GM12892 (cell line): Measurements from ENCODE around the gene SGCD.

Experiments
- POLR2A ChIP-seq: IDR thresholded peaks from 2 replicates; pipeline ENCODE4 v1.6.1; 2011; ENCODE audit warnings: low read depth, low read length, control low read depth
- POLR2AphosphoS5 ChIP-seq: IDR thresholded peaks from 2 replicates; pipeline ENCODE4 v1.6.1; 2011; ENCODE audit warnings: low read depth, low read length, control low read depth

DNA sequence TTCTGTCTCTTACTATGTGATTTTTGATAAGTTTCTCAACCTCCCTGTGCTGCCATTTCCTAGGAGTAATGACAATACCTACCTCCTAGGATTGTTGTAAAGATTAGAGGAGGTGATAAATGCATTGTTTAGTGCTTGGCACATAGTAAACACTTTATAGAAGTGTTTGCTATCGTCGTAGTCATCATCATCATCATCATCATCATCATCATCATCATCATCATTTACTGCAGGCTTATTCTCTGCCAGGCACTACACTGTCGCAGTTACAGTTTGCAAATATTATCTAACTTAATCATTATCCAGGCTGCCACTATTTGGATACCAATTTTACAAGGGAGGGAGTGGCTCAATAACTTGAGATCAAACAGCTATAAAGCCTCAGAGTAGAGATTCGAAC is 24.5 kb downstream of the SGCD start:
- no peak for TF ChIP-seq POLR2AphosphoS5
- TF ChIP-seq POLR2A: no peak
